Activated T-helper 2 cell treated with anti-CD3 and anti-CD28 coated beads, Interferon-gamma antibody, Interleukin-2, Interleukin-4, amounts not matched to agents 10 μg/mL and 5 μg/mL and 100 μg/mL, durations not matched to agents 14 hours and 24 hours and 36 hours (primary cell): Measurements from ENCODE around the gene ADRA2A. TPM values are rescaled to one million over a fixed set of nuclear protein-coding genes. Genes with fewer than 3 reads are reported as not detected.

ENCODE experiments used
- DNase-seq: peaks from one replicate; pipeline ENCODE4 v3.0.0; 2021; ENCODE audit warnings: low spot score
- H3K27ac Mint-ChIP-seq: one replicate; pipeline ENCODE4 v1.8.0; 2021; ENCODE audit warnings: mixed read lengths
- H3K27me3 Mint-ChIP-seq: one replicate; pipeline ENCODE4 v1.8.0; 2021; ENCODE audit warnings: low read depth, mixed read lengths
- H3K36me3 Mint-ChIP-seq: one replicate; pipeline ENCODE4 v1.8.0; 2021; ENCODE audit warnings: low read depth, mixed read lengths
- H3K4me1 Mint-ChIP-seq: one replicate; pipeline ENCODE4 v1.8.0; 2021; ENCODE audit warnings: low read depth, mixed read lengths
- H3K4me3 Mint-ChIP-seq: one replicate; pipeline ENCODE4 v1.8.0; 2021; ENCODE audit warnings: low read depth, mild to moderate bottlenecking, moderate library complexity, mixed read lengths
- H3K9me3 Mint-ChIP-seq: one replicate; pipeline ENCODE4 v1.8.0; 2021; ENCODE audit warnings: mixed read lengths
- intact Hi-C: fragments of 100-400 bp; cut with micrococcal nuclease; formaldehyde crosslinking; loops from one replicate; pipeline ENCODE4 v1.15.1; 2023
- total RNA-seq: library from RNA; stranded (reverse); gene quantifications from 2 replicates; pipeline ENCODE4 v1.2.3, GENCODE V29; 2022

Gene ADRA2A
- total RNA-seq = not detected in 2 replicates

GRCh38 chr10:111076682-111077478 lies at the start of gene ADRA2A:
TSS of gene ADRA2A (plus strand) at chr10:111077029. CDS start at chr10:111077997, 968 bp downstream.
- intact Hi-C loops = loop anchor here (5.0 to 10.0 kb wide), 5 partner anchors 130 to 520 kb away; partner anchors contain the start of genes BBIP1, RBM20 and SHOC2
- Mint-ChIP-seq H3K4me3 (peak within 1 kb of the TSS; percentile 64), H3K27ac (no peak within 1 kb of the TSS), H3K9me3 (no peaks in the 10 kb centered on the region), H3K4me1 (peaks cover 8% of the 10 kb centered on the region), H3K27me3 (peaks cover 72% of the 10 kb centered on the region), H3K36me3 (no peaks in the 10 kb centered on the region)
- no peak for DNase-seq

GRCh38 chr10:111030042-111030750 lies 46.6 kb upstream of the ADRA2A start:
- peaks cover 8% of the 10 kb centered on the region for H3K4me1 Mint-ChIP-seq
- H3K27ac Mint-ChIP-seq = no peak overlapping the region
- intact Hi-C loops = no loop called here

GRCh38 chr10:111034598-111035310 lies 42.1 kb upstream of the ADRA2A start:
- Mint-ChIP-seq H3K4me1 (peaks cover 8% of the 10 kb centered on the region), H3K27ac (no peak overlapping the region), H3K9me3 (peaks cover 37% of the 10 kb centered on the region), H3K4me3 (no peak overlapping the region), H3K27me3 (no peaks in the 10 kb centered on the region), H3K36me3 (peaks cover 15% of the 10 kb centered on the region)
- intact Hi-C loops = no loop called here
- DNase-seq = no peak

More at GRCh38 chr10:111030042-111030750, 46.6 kb upstream of the ADRA2A start:
- no peak for DNase-seq
- no peak overlapping the region for H3K4me3 Mint-ChIP-seq
- no peaks in the 10 kb centered on the region for H3K27me3 Mint-ChIP-seq
- peaks cover 14% of the 10 kb centered on the region for H3K36me3 Mint-ChIP-seq
- H3K9me3 Mint-ChIP-seq = peaks cover 33% of the 10 kb centered on the region

- intact Hi-C loops = no loop called here
- H3K4me3 Mint-ChIP-seq = no peak overlapping the region
- H3K4me1 Mint-ChIP-seq = peaks cover 2% of the 10 kb centered on the region
- no peaks in the 10 kb centered on the region for H3K27me3 Mint-ChIP-seq
- DNase-seq = no peak
- no peak overlapping the region for H3K27ac Mint-ChIP-seq
- peaks cover 41% of the 10 kb centered on the region for H3K9me3 Mint-ChIP-seq
- peaks cover 17% of the 10 kb centered on the region for H3K36me3 Mint-ChIP-seq
Measured at GRCh38 chr10:111035542-111035941, 41.3 kb upstream of the ADRA2A start.

- H3K27ac Mint-ChIP-seq = no peak overlapping the region
- H3K9me3 Mint-ChIP-seq = peaks cover 48% of the 10 kb centered on the region
- intact Hi-C loops = no loop called here
- H3K4me1 Mint-ChIP-seq = no peaks in the 10 kb centered on the region
- no peak for DNase-seq
- no peak overlapping the region for H3K4me3 Mint-ChIP-seq
- peaks cover 11% of the 10 kb centered on the region for H3K36me3 Mint-ChIP-seq
- no peaks in the 10 kb centered on the region for H3K27me3 Mint-ChIP-seq
Measured at GRCh38 chr10:111037858-111038257, 39.0 kb upstream of the ADRA2A start.

GRCh38 chr10:111039522-111039921 lies 37.3 kb upstream of the ADRA2A start:
- H3K27ac Mint-ChIP-seq = no peak overlapping the region
- no peaks in the 10 kb centered on the region for H3K27me3 Mint-ChIP-seq
- H3K4me1 Mint-ChIP-seq = no peaks in the 10 kb centered on the region
- peaks cover 5% of the 10 kb centered on the region for H3K36me3 Mint-ChIP-seq
- peaks cover 40% of the 10 kb centered on the region for H3K9me3 Mint-ChIP-seq
- no peak overlapping the region for H3K4me3 Mint-ChIP-seq
- intact Hi-C loops = no loop called here
- no peak for DNase-seq

GRCh38 chr10:111057006-111057405 lies 19.8 kb upstream of the ADRA2A start:
- Mint-ChIP-seq H3K9me3 (peaks cover 12% of the 10 kb centered on the region), H3K36me3 (no peaks in the 10 kb centered on the region), H3K4me1 (no peaks in the 10 kb centered on the region), H3K27ac (no peak overlapping the region), H3K4me3 (no peak overlapping the region), H3K27me3 (peaks cover 16% of the 10 kb centered on the region)
- intact Hi-C loops = no loop called here
- no peak for DNase-seq

GRCh38 chr10:111063471-111063870 lies 13.4 kb upstream of the ADRA2A start:
- DNase-seq = no peak
- Mint-ChIP-seq H3K36me3 (no peaks in the 10 kb centered on the region), H3K27ac (no peak overlapping the region), H3K4me3 (no peak overlapping the region), H3K9me3 (peaks cover 4% of the 10 kb centered on the region), H3K4me1 (no peaks in the 10 kb centered on the region), H3K27me3 (peaks cover 34% of the 10 kb centered on the region)
- intact Hi-C loops = no loop called here

- H3K36me3 Mint-ChIP-seq = no peaks in the 10 kb centered on the region
- no peaks in the 10 kb centered on the region for H3K9me3 Mint-ChIP-seq
- peaks cover 68% of the 10 kb centered on the region for H3K27me3 Mint-ChIP-seq
- DNase-seq = no peak
- intact Hi-C loops = loop anchor here (10.0 kb wide), 1 partner anchor 327 kb away; no protein-coding TSS in a partner anchor
- H3K4me3 Mint-ChIP-seq = no peak overlapping the region
- H3K27ac Mint-ChIP-seq = no peak overlapping the region
- peaks cover 6% of the 10 kb centered on the region for H3K4me1 Mint-ChIP-seq
Measured at GRCh38 chr10:111072232-111072631, 4.6 kb upstream of the ADRA2A start.

GRCh38 chr10:111075577-111076185 lies 1.1 kb upstream of the ADRA2A start:
- no peaks in the 10 kb centered on the region for H3K9me3 Mint-ChIP-seq
- peaks cover 8% of the 10 kb centered on the region for H3K4me1 Mint-ChIP-seq
- H3K4me3 Mint-ChIP-seq = no peak overlapping the region
- H3K27ac Mint-ChIP-seq = no peak overlapping the region
- no peak for DNase-seq
- no peaks in the 10 kb centered on the region for H3K36me3 Mint-ChIP-seq
- H3K27me3 Mint-ChIP-seq = peaks cover 72% of the 10 kb centered on the region
- intact Hi-C loops = loop anchor here (5.0 to 10.0 kb wide), 5 partner anchors 132 to 522 kb away; partner anchors contain the start of genes BBIP1, RBM20 and SHOC2

GRCh38 chr10:111076191-111076681 lies 593 bp upstream of the ADRA2A start:
- intact Hi-C loops = loop anchor here (5.0 to 10.0 kb wide), 5 partner anchors 131 to 521 kb away; partner anchors contain the start of genes BBIP1, RBM20 and SHOC2
- Mint-ChIP-seq H3K36me3 (no peaks in the 10 kb centered on the region), H3K27me3 (peaks cover 72% of the 10 kb centered on the region), H3K4me1 (peaks cover 8% of the 10 kb centered on the region), H3K27ac (no peak overlapping the region), H3K4me3 (peak overlapping the region; percentile 49), H3K9me3 (no peaks in the 10 kb centered on the region)
- DNase-seq = peak; percentile 23

- no peaks in the 10 kb centered on the region for H3K36me3 Mint-ChIP-seq
- peaks cover 71% of the 10 kb centered on the region for H3K27me3 Mint-ChIP-seq
- intact Hi-C loops = loop anchor here (5.0 to 10.0 kb wide), 5 partner anchors 130 to 520 kb away; partner anchors contain the start of genes BBIP1, RBM20 and SHOC2
- H3K4me3 Mint-ChIP-seq = peak overlapping the region; percentile 64
- H3K9me3 Mint-ChIP-seq = no peaks in the 10 kb centered on the region
- DNase-seq = no peak
- H3K4me1 Mint-ChIP-seq = peaks cover 8% of the 10 kb centered on the region
- no peak overlapping the region for H3K27ac Mint-ChIP-seq
Measured at GRCh38 chr10:111077479-111077784, 603 bp downstream of the ADRA2A start.
